Fibroblast of lung (primary cell): ENCODE results near the gene GTF3C1.

Experiments used
- CTCF ChIP-seq, 2 donors: IDR thresholded peaks in 1 of 2; conservative IDR thresholded peaks in 1 of 2; 1 replicate in 1 of 2; 2 replicates in 1 of 2; pipeline ENCODE4 v1.5.1; 2011 to 2012; ENCODE audit warnings: low read length in 2 of 2, control low read depth in 1 of 2, inconsistent platforms in 1 of 2, low read depth in 1 of 2, mild to moderate bottlenecking in 1 of 2
- EZH2 ChIP-seq: IDR thresholded peaks from 2 replicates; pipeline ENCODE4 v1.5.1; 2012; ENCODE audit warnings: low read length, control low read depth, mild to moderate bottlenecking; ENCODE audit errors: missing control alignments

- TF ChIP-seq EZH2, result no peak
- TF ChIP-seq CTCF (conservative IDR thresholded peaks at IDR 0.05 in 1 of 2, IDR thresholded peaks at IDR 0.05 in 1 of 2; ENCODE audit: low read depth in 1 of 2, low read length in 2 of 2), result no peak
Measured at GRCh38 chr16:27433636-27434035, 116.1 kb downstream of the GTF3C1 start.
